Measurements from ENCODE around the gene FAM3D. TPM values are rescaled to one million over a fixed set of nuclear protein-coding genes. Genes with fewer than 3 reads are reported as not detected.

Gene FAM3D
- polyA plus RNA-seq, 1 donor (not counting 4 experiments of a cell fraction or from before 2014, with no cell fraction given) = not detected

- no peaks in the 10 kb centered on the region for H3K27me3 ChIP-seq (ENCODE audit: control insufficient read depth, extremely low read depth, insufficient read depth, low read length)
- no peak overlapping the region for H3K4me3 ChIP-seq (ENCODE audit: control insufficient read depth in 2 of 3, extremely low read depth in 1 of 3, insufficient read depth in 2 of 3, low read depth in 1 of 3, low read length in 3 of 3)
- no peak overlapping the region for H2AFZ ChIP-seq (ENCODE audit: control insufficient read depth, low read length)
- no peak for DNase-seq (ENCODE audit: low read depth, low spot score)
- H4K20me1 ChIP-seq (ENCODE audit: control insufficient read depth, extremely low read depth, insufficient read depth, low read length) = no peaks in the 10 kb centered on the region
- H3K27ac ChIP-seq (ENCODE audit: control insufficient read depth, insufficient read depth, low read length) = no peak overlapping the region
- dilution Hi-C loops (cut with MboI; ENCODE audit: extremely low pct_ligation_motif_present, low sequenced_read_pairs) = no loop called here
- H3K79me2 ChIP-seq (ENCODE audit: control insufficient read depth, insufficient read depth, low read length) = no peaks in the 10 kb centered on the region
- H3K9me1 ChIP-seq (ENCODE audit: control insufficient read depth, extremely low read depth, insufficient read depth, low read length) = no peaks in the 10 kb centered on the region
- H3K4me1 ChIP-seq (ENCODE audit: control insufficient read depth, extremely low read depth, insufficient read depth, low read length) = no peaks in the 10 kb centered on the region
- H3K36me3 ChIP-seq (ENCODE audit: control insufficient read depth in 2 of 2, extremely low read depth in 1 of 2, insufficient read depth in 2 of 2, low read length in 2 of 2) = no peaks in the 10 kb centered on the region
- no peak overlapping the region for H3K4me2 ChIP-seq (ENCODE audit: control insufficient read depth, extremely low read depth, insufficient read depth, low read depth, low read length)
- TF ChIP-seq EZH2 (IDR thresholded peaks at IDR 0.05; ENCODE audit: low read length) (no peak), CTCF (optimal IDR thresholded peaks at IDR 0.05 in 1 of 3, IDR thresholded peaks at IDR 0.05 in 1 of 3, conservative IDR thresholded peaks at IDR 0.05 in 1 of 3; ENCODE audit: extremely low read depth in 1 of 3, insufficient read depth in 2 of 3, low read length in 3 of 3) (no peak)
- no peaks in the 10 kb centered on the region for H3K9me3 ChIP-seq (ENCODE audit: control insufficient read depth, low read depth, low read length)
- H3K9ac ChIP-seq (ENCODE audit: control insufficient read depth, extremely low read depth, insufficient read depth, low read length) = no peak overlapping the region
- no peak for FAIRE-seq
Measured at GRCh38 chr3:58646503-58646902, 20.1 kb downstream of the FAM3D start.

GRCh38 chr3:58645726-58646125 is 20.8 kb downstream of the FAM3D start:
- dilution Hi-C loops (cut with MboI; ENCODE audit: extremely low pct_ligation_motif_present, low sequenced_read_pairs) = no loop called here
- DNase-seq (ENCODE audit: low read depth, low spot score) (no peak), FAIRE-seq (no peak)
- Histone ChIP-seq H3K4me2 (ENCODE audit: control insufficient read depth, extremely low read depth, insufficient read depth, low read depth, low read length) (no peak overlapping the region), H3K79me2 (ENCODE audit: control insufficient read depth, insufficient read depth, low read length) (no peaks in the 10 kb centered on the region), H3K27me3 (ENCODE audit: control insufficient read depth, extremely low read depth, insufficient read depth, low read length) (no peaks in the 10 kb centered on the region), H3K4me1 (ENCODE audit: control insufficient read depth, extremely low read depth, insufficient read depth, low read length) (peaks cover 3% of the 10 kb centered on the region), H3K36me3 (ENCODE audit: control insufficient read depth in 2 of 2, extremely low read depth in 1 of 2, insufficient read depth in 2 of 2, low read length in 2 of 2) (no peaks in the 10 kb centered on the region), H3K4me3 (ENCODE audit: control insufficient read depth in 2 of 3, extremely low read depth in 1 of 3, insufficient read depth in 2 of 3, low read depth in 1 of 3, low read length in 3 of 3) (no peak overlapping the region), H3K9ac (ENCODE audit: control insufficient read depth, extremely low read depth, insufficient read depth, low read length) (no peak overlapping the region), H2AFZ (ENCODE audit: control insufficient read depth, low read length) (no peak overlapping the region), H4K20me1 (ENCODE audit: control insufficient read depth, extremely low read depth, insufficient read depth, low read length) (no peaks in the 10 kb centered on the region), H3K27ac (ENCODE audit: control insufficient read depth, insufficient read depth, low read length) (no peak overlapping the region), H3K9me1 (ENCODE audit: control insufficient read depth, extremely low read depth, insufficient read depth, low read length) (no peaks in the 10 kb centered on the region), H3K9me3 (ENCODE audit: control insufficient read depth, low read depth, low read length) (no peaks in the 10 kb centered on the region)
- TF ChIP-seq CTCF (optimal IDR thresholded peaks at IDR 0.05 in 1 of 3, IDR thresholded peaks at IDR 0.05 in 1 of 3, conservative IDR thresholded peaks at IDR 0.05 in 1 of 3; ENCODE audit: extremely low read depth in 1 of 3, insufficient read depth in 2 of 3, low read length in 3 of 3) (no peak), EZH2 (IDR thresholded peaks at IDR 0.05; ENCODE audit: low read length) (no peak)

Data from keratinocyte (primary cell).